HT1080 (cell line): Measurements from ENCODE around the gene KRTAP10-7. TPM values are rescaled to one million over a fixed set of nuclear protein-coding genes. Genes with fewer than 3 reads are reported as not detected.
A peak's percentile ranks its signal among the peaks of the same experiment; 100 is the strongest.
"Not testable (repeated sequence)": the region's sequence is repeated elsewhere in the genome, so short reads cannot be mapped to it uniquely, and the experiment has no call there.

Experiments
- DNase-seq: peaks from one replicate; pipeline ENCODE4 v3.0.0-alpha.2; 2015; ENCODE audit warnings: low read depth
- total RNA-seq: library from RNA; depleted of rRNA; stranded (reverse); fragments of >200 nt; shearing (Covaris generic); gene quantifications from 2 replicates; pipeline ENCODE4 v1.2.3, GENCODE V29; 2014

The KRTAP10-7 gene
- total RNA-seq, 1 experiment from 2014 or later = not detected

DNA sequence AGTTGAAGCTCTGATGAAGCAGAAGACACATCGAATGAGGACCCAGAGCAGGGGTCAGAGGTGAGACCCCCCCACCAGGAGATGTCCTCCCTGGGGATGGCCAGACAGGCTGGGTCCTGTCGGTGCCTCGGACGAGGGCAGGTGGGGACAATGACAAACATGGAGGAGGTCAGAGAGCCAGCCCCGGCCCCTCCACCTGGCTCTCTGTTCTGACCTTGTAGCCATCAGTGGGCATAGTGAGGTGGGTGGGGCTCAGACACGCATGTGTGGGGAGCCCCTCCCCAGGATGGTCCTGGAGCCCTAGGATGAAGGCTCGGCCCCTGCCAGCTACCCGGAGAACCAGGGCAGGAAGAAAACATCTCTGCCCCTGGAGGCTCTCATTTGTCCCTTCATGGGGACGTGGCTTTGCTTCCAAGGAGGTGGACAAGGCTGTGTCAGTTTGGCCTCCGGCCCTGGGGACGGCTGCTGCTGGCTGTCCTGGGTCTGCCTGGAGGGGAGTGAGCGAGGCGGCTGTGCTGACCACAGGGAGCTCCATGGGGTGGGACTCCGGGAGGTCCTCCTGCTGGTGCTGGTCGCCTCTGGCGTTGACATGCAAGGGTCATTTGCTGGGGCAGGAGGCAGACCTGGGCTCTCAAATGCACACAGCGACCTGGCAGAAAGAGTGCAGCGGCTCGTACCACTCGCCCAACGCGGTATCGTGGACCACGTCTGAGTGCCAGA, 10.7 kb upstream of the KRTAP10-7 start:
- DNase-seq = no peak

DNA sequence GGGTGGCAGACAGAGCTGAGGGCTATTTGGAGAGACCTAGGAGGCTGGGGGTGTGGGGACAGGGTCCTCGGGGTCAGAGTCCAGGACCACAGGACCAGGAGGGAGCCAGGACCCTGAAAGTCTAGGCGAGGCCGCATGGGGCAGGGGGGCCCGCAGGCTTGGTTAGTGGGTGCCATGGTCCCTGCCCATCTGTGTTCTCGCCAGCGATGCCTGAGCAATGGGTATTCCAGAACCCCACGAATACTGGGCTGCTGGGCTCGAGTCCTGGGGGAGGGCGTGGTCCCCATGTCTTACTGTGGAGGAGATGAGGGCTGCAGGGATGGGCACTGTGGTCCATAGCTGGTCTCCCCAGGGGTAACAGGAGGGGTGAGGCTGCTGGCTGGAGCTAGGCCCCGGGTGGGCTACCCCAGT, 10.1 kb upstream of the KRTAP10-7 start:
- no peak for DNase-seq

DNA sequence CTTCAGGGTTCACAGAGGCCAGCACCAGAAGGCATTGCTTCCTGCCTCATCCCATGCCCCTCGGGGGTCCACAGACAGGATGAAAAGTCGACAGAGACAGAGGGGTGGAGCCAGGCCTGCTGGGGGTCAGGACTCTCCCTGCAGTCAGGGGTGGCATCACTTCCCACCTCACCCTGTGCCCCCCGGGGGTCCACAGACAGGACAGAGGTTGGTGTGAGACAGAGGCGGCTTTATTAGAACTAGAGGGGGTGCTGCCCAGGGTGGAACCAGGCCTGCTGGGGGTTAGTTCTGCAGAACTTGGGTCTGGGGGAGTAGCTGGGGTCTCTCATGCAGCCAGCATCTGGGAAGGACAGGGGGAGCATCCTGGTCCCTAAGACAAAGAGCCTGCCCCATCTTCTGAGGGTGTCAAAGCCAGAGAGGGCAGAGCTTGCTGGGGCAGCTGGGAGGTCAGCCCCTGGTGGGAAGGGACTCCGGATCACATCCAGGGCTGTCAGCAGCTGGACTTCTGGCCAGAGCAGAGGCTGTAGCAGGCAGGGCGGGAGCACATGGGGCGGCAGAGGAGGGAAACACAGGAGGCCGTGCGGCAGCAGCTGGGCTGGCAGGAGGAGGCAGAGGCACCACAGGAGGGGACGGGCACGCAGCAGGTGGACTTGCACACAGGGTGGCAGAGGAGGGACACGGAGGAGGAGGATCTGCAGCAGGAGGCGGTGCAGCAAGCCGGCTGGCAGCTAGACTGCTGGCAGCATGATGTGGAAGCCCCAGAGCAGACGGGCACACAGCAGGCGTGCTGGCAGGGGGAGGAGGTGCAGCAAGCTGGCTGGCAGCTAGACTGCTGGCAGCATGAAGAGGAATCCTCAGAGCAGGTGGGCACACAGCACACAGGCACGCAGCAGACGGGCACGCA, 9.2 kb upstream of the KRTAP10-7 start:
- DNase-seq = not testable (repeated sequence)

DNA sequence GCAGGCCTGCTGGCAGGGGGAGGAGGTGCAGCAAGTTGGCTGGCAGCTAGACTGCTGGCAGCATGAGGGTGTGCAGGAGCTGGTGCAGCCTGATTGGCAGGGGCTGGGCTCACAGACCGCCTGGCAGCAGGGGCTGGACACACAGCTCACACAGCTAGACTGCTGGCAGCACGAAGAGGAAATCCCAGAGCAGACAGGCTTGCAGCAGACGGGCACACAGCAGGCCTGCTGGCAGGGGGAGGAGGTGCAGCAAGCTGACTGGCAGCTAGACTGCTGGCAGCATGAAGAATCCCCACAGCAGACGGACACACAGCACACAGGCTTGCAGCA, 8.6 kb upstream of the KRTAP10-7 start:
- not testable (repeated sequence) for DNase-seq

DNA sequence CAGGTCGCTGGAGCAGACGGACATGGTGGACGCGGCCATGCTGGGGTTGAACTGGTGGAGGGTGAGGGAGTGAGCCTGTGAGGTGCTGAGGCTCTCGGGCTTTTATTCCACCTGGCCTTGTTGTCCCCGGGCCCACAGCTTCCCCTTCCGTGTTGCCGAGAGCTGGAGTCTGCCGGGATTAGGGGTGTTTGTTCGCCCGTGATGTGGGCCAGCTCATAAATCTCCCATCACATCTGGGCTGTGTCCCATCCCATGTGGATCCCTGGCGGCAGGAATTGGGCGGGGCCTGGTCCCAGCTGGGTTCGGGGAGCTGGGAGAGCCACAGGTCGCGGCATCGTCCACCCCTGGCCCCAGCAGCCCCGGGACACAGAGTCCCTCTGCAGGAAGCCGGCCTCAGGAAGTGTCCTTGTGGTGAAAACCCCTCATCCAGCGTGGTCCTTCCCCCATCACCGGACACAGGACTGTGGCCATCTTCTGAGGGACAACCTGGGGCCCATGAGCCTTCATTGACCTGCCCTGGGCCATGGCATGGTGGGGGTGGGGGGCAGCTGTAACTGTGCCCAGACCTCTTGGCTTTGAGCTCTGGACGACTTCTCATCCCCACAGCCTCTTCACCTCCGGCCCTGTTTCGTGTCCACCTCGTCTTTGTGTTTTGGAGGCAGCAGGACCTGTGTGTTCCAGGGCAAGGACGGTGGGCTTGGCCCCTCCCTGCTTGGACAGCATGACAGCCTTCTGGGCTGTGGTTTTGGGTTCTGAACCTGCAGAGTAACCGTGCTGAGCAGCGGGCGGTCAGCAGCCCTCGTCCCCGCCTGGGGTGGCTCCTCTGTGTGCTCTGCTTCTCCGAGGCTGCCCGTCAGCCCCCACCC, 7.7 kb upstream of the KRTAP10-7 start, which contains the start of gene KRTAP10-6:
Gene KRTAP10-6, minus strand, starts transcription at position 60 of the 866 bp plus-strand sequence. Its CDS starts 21 bp downstream, at position 39.
- DNase-seq = no peak

DNA sequence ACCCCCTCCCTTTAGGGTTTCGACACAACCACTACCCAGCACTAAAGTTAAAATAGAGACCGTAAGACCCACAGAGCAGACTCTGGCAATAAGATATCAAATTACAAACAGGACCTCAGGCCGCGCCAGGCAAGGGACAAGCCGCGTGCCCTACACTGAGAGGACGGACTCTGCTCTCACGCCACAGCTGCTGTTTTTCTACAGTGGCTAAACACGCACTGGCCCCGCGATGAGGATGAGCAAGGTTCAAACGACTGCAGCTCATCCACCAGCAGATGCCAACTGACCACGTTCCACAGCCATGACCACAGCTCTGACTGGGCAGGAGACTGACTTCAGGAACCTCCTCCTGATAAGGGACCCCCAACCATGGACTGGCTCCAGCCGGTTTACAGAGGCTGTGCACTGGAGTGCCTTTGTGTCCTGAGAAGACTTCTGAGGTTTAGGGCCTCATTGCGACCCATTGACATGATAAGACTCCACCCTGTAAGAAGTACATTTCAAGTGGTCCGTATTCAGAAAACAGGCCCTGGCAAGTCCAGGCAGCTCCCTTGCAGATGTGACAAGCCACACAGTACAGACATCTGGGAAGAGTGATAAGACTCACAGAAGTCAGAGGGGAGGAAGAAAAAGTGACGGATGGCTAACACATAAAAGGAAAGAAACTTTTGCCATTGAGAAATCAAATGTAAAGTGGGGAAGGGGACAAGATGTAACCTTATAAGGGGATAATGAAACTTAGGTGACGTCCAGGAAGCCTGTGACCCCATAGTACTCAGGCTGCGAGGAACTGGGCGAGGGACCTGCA, 6.6 kb upstream of the KRTAP10-7 start:
- DNase-seq = no peak

DNA sequence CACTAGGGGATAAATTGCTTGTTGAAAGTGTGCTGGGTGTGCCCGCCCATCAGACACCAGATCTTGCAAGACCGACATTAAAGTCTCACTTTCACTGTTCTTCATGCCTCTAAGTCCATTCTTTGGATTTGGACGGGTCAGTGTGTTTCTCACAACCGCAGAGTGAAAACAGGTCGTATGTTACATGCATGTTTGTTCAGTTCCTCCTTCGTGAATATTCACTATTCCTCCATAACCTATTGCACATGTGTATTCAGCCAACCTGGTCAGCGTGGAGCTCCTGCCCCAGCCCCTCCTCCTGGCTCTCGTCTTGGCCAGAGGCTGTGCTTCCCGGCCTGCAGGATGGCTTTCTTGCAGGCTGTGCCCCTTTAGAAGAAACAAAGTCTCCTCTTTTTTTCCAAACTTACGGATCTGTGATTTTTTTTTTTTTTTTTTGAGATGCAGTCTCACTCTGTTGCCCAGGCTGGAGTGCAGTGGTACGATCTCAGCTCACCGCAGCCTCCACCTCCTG, 5.9 kb upstream of the KRTAP10-7 start:
- DNase-seq = no peak

DNA sequence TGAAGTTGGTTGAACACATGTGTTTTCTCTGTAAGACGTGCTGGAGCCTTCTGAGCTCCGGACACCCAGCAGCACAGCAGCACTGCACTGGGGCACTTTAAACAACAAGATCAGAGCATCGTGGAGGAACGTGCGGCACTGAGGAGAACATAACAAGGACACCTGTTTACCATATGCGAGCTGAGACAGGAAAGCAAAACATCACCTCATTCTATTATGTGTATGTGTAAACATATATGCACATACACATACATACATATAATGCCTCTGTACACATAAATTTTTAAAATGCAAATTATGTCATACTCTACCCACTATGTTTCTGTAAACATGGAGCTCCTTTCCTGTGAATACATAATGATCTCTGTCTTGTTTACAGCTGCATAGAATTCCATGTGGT, 4.9 kb upstream of the KRTAP10-7 start:
- no peak for DNase-seq

DNA sequence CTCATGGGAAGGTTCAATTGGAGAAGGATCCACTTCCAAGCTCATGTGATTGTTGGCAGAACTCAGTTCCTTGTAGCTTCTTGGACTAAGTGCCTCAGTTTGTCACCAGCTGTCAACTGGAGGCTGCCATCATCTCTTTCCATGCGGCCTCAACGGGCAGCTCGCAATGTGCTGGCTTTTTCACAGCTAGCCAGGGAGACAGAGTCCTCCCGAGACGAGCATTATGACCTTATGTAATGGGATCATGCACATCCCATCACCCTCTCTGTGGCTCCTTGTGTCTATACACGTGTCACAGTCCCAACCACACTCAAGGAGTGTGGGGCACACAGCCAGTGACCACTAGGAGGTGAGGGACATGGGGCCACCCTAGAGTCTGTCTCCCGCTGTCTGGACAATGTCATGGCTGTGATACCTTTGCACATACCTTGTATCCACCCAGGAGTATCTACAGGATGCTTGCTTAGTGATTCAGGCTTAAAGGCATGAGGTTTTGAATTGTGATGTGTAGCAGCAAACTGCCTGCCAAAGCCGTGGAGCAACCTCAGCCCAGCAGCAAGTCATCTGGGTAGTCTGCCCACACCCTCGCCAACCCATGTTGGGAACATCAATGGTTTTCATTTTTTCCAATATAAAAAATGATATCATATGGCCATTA, 4.2 kb upstream of the KRTAP10-7 start:
- DNase-seq = peak; percentile 48

DNA sequence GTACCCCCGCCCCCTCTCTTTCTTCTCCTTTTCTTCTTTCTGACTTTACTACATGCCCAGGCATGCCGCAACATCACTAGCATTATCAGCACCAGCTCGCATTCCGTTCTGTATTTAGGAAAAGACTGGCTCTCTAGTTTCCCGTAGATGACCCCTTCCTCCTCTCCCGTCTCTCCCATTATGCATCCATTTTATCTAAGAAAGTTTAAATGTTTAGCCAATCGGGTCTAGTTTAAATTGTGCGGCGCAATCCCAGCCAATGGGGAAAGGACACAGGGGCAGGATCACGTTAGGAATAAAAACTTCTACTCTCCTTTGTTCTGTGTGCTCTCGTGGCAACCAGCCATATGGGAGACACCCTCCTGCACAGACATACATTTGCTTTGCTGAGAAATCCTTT, 2.3 kb upstream of the KRTAP10-7 start:
- DNase-seq = no peak

DNA sequence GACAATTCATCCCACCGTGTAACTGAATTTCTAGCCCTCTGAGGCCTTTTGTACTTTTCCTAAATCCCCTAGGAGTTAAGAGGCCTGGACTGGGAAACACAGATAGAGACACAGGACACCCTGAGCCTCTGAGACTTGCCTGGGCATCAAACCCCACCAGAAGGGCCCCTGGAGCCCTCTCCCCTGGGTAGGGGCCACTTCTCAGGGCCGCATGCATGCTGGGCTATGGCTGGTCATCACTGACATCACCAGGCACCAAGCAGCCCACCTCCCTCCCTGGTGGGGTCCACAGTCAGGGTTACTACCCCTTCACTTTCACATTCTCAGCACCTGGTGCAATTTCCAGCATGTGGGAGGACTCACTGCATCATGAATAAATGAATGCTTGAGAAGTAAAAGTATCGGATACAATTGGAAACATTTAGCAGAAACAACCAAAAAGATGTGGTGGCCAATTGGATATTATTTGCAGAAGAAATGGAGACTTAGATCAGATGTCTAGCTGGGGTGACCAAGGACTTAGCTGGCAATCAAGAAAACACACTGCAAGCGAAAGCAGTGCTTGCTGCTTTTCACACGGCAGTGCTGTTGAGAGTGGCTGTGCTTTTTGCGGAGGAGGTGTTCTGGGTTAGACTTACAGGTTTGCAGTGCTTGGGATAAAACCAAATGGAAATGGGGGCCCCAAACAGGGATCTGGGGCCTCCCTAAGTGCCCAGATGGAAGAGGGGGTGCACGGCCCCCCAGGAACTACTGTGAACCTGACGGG, 950 bp upstream of the KRTAP10-7 start:
- DNase-seq = no peak

DNA sequence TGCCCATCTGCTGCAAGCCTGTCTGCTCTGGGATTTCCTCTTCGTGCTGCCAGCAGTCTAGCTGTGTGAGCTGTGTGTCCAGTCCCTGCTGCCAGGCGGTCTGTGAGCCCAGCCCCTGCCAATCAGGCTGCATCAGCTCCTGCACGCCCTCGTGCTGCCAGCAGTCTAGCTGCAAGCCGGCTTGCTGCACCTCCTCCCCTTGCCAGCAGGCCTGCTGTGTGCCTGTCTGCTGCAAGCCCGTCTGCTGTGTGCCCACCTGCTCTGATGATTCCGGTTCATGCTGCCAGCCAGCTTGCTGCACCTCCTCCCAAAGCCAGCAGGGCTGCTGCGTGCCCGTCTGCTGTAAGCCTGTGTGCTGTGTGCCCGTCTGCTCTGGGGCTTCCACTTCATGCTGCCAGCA, 694 bp downstream of the KRTAP10-7 start:
- peak; percentile 63 for DNase-seq

DNA sequence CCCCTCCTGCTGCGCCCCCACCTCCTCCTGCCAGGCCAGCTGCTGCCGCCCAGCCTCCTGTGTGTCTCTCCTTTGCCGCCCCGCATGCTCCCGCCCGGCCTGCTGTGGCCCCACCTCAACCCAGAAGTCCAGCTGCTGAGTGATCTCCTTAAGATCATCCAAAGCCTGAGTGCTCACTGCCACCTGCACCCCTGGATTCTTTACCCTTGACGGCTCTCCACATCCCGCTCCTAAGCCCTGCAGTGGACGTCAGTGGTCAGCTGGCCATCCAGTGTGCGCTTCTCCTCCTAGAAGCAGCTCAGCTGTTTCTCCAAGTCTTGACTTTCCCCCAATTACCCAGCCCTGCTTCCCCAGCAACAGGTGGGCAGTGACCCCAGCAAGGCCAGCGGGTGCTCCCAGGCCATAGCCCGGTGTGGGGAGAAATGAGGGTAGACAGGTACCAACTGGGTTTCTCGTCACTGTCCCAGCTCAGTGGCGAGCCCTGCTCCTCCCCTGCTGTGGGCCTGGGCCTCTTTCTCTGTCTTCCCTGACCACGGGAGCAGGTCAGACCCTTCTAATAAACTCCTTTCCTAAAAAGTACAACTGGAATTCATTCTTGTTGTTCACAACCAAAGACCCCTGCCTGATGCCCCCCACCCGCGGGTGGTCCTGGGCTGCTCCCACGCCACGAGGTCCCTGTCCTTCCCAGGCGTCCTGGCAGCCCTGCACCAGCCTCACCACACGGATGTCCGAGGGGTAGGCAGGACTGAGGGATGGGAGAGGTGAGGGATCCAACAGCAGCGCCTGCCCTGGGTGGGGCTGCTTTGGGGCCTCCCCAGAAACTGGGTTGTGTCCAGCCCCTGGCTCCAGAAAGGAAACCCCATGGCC, 1.4 kb downstream of the KRTAP10-7 start:
- no peak for DNase-seq

DNA sequence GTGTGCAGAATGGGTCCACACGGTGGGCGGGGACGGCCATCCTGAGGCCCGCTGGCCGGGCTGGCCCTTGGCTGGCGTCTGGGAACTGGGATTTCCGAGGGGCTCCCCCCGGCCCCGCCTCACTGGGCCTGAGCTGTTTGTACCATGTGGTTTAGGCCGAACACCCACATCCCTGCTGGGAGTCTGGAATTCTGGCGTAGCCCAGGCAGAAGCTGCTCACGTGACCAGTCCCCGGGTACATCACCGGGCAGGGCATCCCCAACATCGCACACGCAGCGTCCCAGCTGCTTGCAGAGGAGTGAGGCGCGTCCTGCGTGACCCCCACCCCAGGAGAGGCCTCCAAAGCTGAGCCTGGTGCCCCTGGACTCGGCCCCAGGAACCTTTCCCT, 2.1 kb downstream of the KRTAP10-7 start:
- no peak for DNase-seq

DNA sequence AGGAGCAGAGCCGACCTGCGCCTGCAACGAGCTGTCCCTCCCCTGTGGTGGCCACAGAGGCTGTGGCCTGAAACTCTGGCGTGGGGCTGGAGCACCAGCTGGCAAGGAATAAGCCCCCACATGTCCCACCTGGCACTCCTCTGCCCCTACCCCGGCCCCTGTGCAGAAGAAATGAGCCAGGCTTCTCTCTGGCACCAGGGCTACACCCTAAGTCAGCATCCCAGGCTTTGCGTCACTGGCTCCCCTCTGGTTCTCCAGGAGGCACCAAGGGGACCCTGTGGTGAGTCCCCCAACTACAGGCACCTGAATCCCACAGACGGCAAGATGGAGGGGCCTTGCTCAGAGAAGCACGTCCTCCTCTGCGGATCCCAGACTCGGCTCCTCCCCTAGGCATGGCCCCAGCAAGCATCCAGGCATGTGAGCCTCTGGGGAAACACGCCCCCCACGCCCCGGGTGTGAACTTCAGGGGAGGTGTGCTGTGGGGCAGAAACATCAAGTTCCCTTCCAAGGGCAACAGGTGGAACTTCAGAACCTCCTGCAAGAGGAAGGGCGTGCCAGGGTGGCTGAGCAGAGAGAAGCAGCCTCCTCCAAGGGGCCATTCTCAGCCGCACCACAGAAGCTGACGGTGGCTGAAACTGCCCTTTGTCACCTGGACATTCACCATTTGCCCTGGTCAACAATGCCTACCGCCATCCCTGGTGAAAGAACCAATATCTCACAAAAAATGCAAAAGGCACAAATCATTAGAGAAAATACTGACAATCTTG, 2.9 kb downstream of the KRTAP10-7 start:
- DNase-seq = no peak

DNA sequence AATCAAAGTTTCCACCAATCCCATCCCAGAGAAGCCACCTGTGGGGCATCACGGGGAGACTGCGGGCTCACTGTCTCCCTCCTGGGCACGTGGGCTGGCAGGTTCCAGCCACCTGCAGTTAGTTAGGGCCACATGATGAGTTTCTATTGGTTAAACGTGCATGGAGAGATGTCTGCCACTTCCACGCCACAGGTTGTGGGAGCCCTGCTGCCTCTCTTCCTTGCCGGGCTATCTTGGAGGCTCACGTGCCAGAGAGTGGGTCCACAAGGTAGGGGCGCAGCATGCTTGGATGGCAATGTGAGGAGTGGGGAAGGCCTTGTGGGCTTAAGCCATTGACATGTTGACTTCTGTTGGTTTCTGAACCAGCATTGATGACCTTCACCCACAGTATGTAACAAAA, 3.5 kb downstream of the KRTAP10-7 start:
- DNase-seq = no peak

DNA sequence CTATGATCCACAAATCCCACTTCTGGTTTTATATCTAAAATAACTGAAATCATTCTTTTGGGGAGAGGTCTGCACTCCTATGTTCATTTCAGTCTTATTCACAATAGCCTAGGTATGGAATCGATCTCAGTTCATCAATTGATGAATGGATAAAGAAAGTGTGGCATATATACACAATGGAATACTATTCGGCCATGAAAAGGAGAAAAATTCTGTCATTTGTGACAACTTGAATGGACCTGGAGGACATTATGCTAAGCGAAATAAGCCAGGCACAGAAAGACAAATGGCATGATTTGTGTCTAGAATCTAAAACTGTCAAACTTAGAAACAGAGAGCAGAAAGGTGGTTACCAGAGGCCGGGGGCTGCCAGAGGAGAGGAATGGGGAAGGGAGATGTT, 6.1 kb downstream of the KRTAP10-7 start:
- no peak for DNase-seq

DNA sequence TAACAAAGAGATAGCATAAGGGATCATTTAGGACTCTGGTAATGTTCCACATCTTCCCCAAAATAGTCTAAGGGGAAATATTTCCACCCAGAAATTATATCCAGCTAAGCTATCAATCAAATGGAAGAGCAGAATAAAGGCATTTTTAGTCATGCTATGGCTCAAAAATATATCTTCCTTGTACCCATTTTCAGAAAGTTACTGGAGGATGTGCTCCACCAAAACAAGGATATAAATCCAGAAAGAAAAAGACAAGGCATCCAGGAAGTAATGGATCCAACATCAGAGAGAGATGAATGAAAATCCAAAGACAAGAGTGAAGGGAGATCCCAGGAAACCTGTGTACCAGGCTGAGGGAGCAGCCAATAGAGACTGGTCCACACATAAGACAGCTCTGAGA, 8.8 kb downstream of the KRTAP10-7 start:
- DNase-seq = no peak
